Measurements from ENCODE around the gene DGKQ. TPM values are rescaled to one million over a fixed set of nuclear protein-coding genes. Genes with fewer than 3 reads are reported as not detected.

DGKQ gene
- total RNA-seq, 6 experiments from 2014 or later: 4.6 to 10.5 (median 5.7) TPM

GRCh38 chr4:986428-986878, 13.1 kb upstream of the DGKQ start:
- TF ChIP-seq CTCF (IDR thresholded peaks at IDR 0.05) (no peak), POLR2A (IDR thresholded peaks at IDR 0.05) (no peak)
- WGBS (ENCODE audit: insufficient coverage, low coverage, low lambda C conversion rate, missing lambda C conversion rate): 1% methylated on average over 7 of the region's 14 CpGs
- peak overlapping the region; percentile 16 to 81 (median 73) for H3K27ac ChIP-seq
- intact Hi-C loops (cut with DNase I): no loop called here
- DNase-seq (no peak), ATAC-seq (peak in 3 of 4 donors; percentile 1 to 2 (median 1))
- H3K9me3 ChIP-seq: no peaks in the 10 kb centered on the region
- H3K4me1 ChIP-seq: peaks cover 0 to 27% (median 11%) of the 10 kb centered on the region in 4 donors
- peaks cover 0 to 16% (median 4%) of the 10 kb centered on the region in 4 donors for H3K36me3 ChIP-seq
- H3K27me3 ChIP-seq: no peaks in the 10 kb centered on the region
- H3K4me3 ChIP-seq: peak overlapping the region; percentile 58 to 80 (median 72)

GRCh38 chr4:985123-985830, 11.9 kb upstream of the DGKQ start:
- Histone ChIP-seq H3K36me3 (peaks cover 0 to 5% (median 1%) of the 10 kb centered on the region in 4 donors), H3K4me3 (peak overlapping the region in 2 of 3 donors; percentile 28 to 34), H3K9me3 (no peaks in the 10 kb centered on the region), H3K27me3 (no peaks in the 10 kb centered on the region), H3K27ac (peak overlapping the region in 1 of 3 donors; percentile 15), H3K4me1 (peaks cover 0 to 23% (median 8%) of the 10 kb centered on the region in 4 donors)
- DNase-seq: peak; percentile 87 to 91 (median 90)
- peak in 1 of 4 donors; percentile 7 for TF ChIP-seq CTCF (IDR thresholded peaks at IDR 0.05)
- peak; percentile 50 for TF ChIP-seq POLR2A (IDR thresholded peaks at IDR 0.05)
- peak; percentile 68 to 82 (median 74) for ATAC-seq
- intact Hi-C loops (cut with DNase I): no loop called here
- WGBS (ENCODE audit: insufficient coverage, low coverage, low lambda C conversion rate, missing lambda C conversion rate): 34% methylated on average over 11 of the region's 23 CpGs

GRCh38 chr4:984336-985054, 11.1 kb upstream of the DGKQ start:
- no peak for TF ChIP-seq POLR2A (IDR thresholded peaks at IDR 0.05)
- no peak for TF ChIP-seq CTCF (IDR thresholded peaks at IDR 0.05)
- DNase-seq (no peak), ATAC-seq (peak in 2 of 4 donors; percentile 17 to 21)

GRCh38 chr4:982814-983213, 9.4 kb upstream of the DGKQ start:
- no peak for ATAC-seq
- DNase-seq: no peak
- Histone ChIP-seq H3K4me3 (no peak overlapping the region), H3K4me1 (peaks cover 0 to 21% (median 8%) of the 10 kb centered on the region in 4 donors), H3K36me3 (no peaks in the 10 kb centered on the region), H3K27me3 (no peaks in the 10 kb centered on the region), H3K27ac (no peak overlapping the region), H3K9me3 (no peaks in the 10 kb centered on the region)
- WGBS (ENCODE audit: insufficient coverage, low coverage, low lambda C conversion rate, missing lambda C conversion rate): 94% methylated on average over 15 of the region's 15 CpGs
- intact Hi-C loops (cut with DNase I): no loop called here
- TF ChIP-seq CTCF (IDR thresholded peaks at IDR 0.05): no peak
- no peak for TF ChIP-seq POLR2A (IDR thresholded peaks at IDR 0.05)

More at GRCh38 chr4:984336-985054, 11.1 kb upstream of the DGKQ start:
- H3K4me3 ChIP-seq: peak overlapping the region in 2 of 3 donors; percentile 28 to 34
- 37% methylated on average over 15 of the region's 15 CpGs for WGBS (ENCODE audit: insufficient coverage, low coverage, low lambda C conversion rate, missing lambda C conversion rate)
- H3K27ac ChIP-seq: peak overlapping the region in 1 of 3 donors; percentile 15
- peaks cover 0 to 23% (median 8%) of the 10 kb centered on the region in 4 donors for H3K4me1 ChIP-seq
- H3K36me3 ChIP-seq: peaks cover 0 to 2% (median 0%) of the 10 kb centered on the region in 4 donors
- no peaks in the 10 kb centered on the region for H3K27me3 ChIP-seq
- intact Hi-C loops (cut with DNase I): no loop called here
- no peaks in the 10 kb centered on the region for H3K9me3 ChIP-seq
